Smooth muscle cell (in vitro differentiated cells): ENCODE data around the gene MROH2A. TPM values are rescaled to one million over a fixed set of nuclear protein-coding genes. Genes with fewer than 3 reads are reported as not detected.

ENCODE experiments used
- DNase-seq: peaks from one replicate; lab custom pipeline; 2025; ENCODE audit not compliant: unreplicated experiment; lab: John Stamatoyannopoulos, UW
- H2AFZ ChIP-seq: fragments of 200-600 bp; sonication (generic); 2 replicates; pipeline ENCODE4 v1.6.0; 2016; ENCODE audit warnings: antibody characterized with exemption, low read depth, mild to moderate bottlenecking
- H3F3A ChIP-seq: fragments of 200-600 bp; sonication (generic); 2 replicates; pipeline ENCODE4 v1.6.0; 2017; ENCODE audit warnings: antibody characterized with exemption, low read depth
- H3K27ac ChIP-seq: fragments of 200-600 bp; sonication (generic); 2 replicates; pipeline ENCODE4 v1.5.1; 2016; ENCODE audit warnings: low read depth, mild to moderate bottlenecking
- H3K27me3 ChIP-seq: fragments of 200-600 bp; sonication (generic); 2 replicates; pipeline ENCODE4 v1.6.1; 2016; ENCODE audit warnings: low read depth, mild to moderate bottlenecking
- H3K36me3 ChIP-seq: fragments of 200-600 bp; sonication (generic); 2 replicates; pipeline ENCODE4 v1.5.1; 2016; ENCODE audit warnings: low read depth
- H3K4me1 ChIP-seq: fragments of 200-600 bp; sonication (generic); 2 replicates; pipeline ENCODE4 v1.5.1; 2016; ENCODE audit warnings: low read depth
- H3K4me2 ChIP-seq: fragments of 200-600 bp; sonication (generic); 2 replicates; pipeline ENCODE4 v1.6.0; 2016; ENCODE audit warnings: mild to moderate bottlenecking
- H3K4me3 ChIP-seq: fragments of 200-600 bp; sonication (generic); 2 replicates; pipeline ENCODE4 v1.5.1; 2016; ENCODE audit warnings: mild to moderate bottlenecking
- H3K79me2 ChIP-seq: fragments of 200-600 bp; sonication (generic); 2 replicates; pipeline ENCODE4 v1.6.0; 2016; ENCODE audit warnings: low read depth, mild to moderate bottlenecking
- H3K9ac ChIP-seq: fragments of 200-600 bp; sonication (generic); 2 replicates; pipeline ENCODE4 v1.6.0; 2016; ENCODE audit warnings: low read depth
- H3K9me3 ChIP-seq: fragments of 200-600 bp; sonication (generic); replicated peaks from 2 replicates; pipeline ENCODE4 v1.5.1; 2016; ENCODE audit warnings: low read depth
- H4K20me1 ChIP-seq: fragments of 200-600 bp; sonication (generic); 2 replicates; pipeline ENCODE4 v1.6.0; 2016; ENCODE audit warnings: low read depth
- WGBS: methylation state at CpG from one replicate; pipeline ENCODE4 v1.1.7; 2016; ENCODE audit warnings: low lambda C conversion rate; 5-methylcytosine and 5-hydroxymethylcytosine counted together
- polyA plus RNA-seq: library from polyadenylated mRNA; unstranded; fragments of >200 nt; fragmentation: Nextera tagmentation; extraction: Ambion mirVana; gene quantifications from 2 replicates; pipeline ENCODE4 v1.2.1, GENCODE V29; 2016
- total RNA-seq: library from RNA; depleted of rRNA; stranded (reverse); fragments of >200 nt; gene quantifications from 2 replicates; pipeline ENCODE4 v1.2.3, GENCODE V29; 2014
- TF ChIP-seq, protein P1 (sequence below): fragments of 200-600 bp; sonication (generic); IDR thresholded peaks from 2 replicates; pipeline ENCODE4 v1.5.1; 2017; ENCODE audit warnings: borderline replicate concordance, mild to moderate bottlenecking, antibody characterized with exemption; ENCODE audit not compliant: insufficient read depth, poor library complexity, severe bottlenecking

MROH2A gene
- total and polyA plus RNA-seq, 2 experiments from 2014 or later, result not detected

DNA sequence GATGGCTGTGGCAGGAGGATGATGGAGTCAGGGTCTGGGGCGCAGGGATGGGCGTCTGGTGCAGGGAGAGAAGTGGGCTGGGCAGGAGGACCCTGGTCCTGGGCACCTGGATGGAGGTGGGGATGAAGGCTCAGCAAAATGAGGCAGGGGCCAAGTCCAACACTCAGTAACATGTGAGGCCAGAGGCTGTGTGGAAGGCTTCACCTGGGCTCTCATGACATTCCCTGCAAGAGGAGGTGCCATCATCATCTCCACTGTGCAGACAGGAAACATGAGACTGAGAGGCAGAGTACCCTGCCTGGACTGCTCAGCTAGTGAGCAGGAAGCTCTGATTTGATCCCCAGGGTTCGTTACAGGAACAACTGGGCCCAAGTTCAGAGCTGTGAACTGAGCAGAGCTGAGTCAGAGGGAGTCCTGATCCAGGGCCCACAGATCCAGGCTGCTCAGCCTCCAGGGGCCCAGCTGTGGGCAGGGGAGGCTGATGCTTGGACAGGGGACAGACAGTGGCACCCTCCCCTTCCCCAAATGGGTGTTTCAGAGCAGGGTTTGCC lies 39.3 kb downstream of the MROH2A start:
- no peaks in the 10 kb centered on the region for H4K20me1 ChIP-seq
- WGBS, result 68% methylated on average over 3 of the region's 3 CpGs
- no peaks in the 10 kb centered on the region for H3K36me3 ChIP-seq
- H3K79me2 ChIP-seq, result no peaks in the 10 kb centered on the region
- H3K27me3 ChIP-seq, result no peaks in the 10 kb centered on the region
- no peaks in the 10 kb centered on the region for H3F3A ChIP-seq
- H3K9ac ChIP-seq, result no peak overlapping the region
- DNase-seq, result no peak
- TF ChIP-seq, protein P1, sequence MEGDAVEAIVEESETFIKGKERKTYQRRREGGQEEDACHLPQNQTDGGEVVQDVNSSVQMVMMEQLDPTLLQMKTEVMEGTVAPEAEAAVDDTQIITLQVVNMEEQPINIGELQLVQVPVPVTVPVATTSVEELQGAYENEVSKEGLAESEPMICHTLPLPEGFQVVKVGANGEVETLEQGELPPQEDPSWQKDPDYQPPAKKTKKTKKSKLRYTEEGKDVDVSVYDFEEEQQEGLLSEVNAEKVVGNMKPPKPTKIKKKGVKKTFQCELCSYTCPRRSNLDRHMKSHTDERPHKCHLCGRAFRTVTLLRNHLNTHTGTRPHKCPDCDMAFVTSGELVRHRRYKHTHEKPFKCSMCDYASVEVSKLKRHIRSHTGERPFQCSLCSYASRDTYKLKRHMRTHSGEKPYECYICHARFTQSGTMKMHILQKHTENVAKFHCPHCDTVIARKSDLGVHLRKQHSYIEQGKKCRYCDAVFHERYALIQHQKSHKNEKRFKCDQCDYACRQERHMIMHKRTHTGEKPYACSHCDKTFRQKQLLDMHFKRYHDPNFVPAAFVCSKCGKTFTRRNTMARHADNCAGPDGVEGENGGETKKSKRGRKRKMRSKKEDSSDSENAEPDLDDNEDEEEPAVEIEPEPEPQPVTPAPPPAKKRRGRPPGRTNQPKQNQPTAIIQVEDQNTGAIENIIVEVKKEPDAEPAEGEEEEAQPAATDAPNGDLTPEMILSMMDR, result no peak
- H3K9me3 ChIP-seq, result no peaks in the 10 kb centered on the region
- H3K4me2 ChIP-seq, result no peak overlapping the region
- no peak overlapping the region for H3K4me3 ChIP-seq
- no peaks in the 10 kb centered on the region for H3K4me1 ChIP-seq
- H2AFZ ChIP-seq, result no peak overlapping the region
- no peak overlapping the region for H3K27ac ChIP-seq

DNA sequence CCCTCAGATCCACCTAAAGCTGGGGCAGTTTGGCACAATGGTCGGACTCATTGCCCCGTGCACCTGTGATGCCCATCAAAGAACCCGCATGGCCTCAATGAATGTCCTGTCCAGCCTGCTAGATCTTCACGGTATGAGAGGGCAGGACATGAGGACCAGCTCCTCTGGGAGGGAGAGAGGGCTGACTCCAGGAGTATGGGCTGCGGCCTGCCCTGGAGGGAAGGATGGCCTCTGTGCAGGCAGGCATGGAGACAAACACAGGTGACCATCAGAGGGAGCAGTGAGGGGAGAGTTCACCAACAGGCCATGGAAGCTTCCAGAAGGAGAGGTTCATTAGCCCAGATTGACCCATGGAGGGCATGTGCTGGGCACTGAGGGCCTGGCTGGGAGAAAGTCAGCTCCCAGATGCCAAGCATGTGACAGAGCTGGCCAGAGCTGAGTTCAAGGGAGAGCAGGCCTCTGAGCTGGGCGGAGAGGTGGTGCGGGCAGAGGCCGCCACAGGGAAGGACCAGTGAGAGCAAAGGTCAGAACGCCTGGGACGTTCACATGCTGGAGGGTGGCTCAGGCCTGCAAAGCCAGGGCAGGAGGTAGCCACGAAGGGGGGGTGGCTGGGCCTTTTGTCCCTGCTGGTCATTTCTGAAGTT lies 40.0 kb downstream of the MROH2A start:
- Histone ChIP-seq H2AFZ (no peak overlapping the region), H4K20me1 (no peaks in the 10 kb centered on the region), H3K4me2 (no peak overlapping the region), H3K4me3 (no peak overlapping the region), H3F3A (no peaks in the 10 kb centered on the region), H3K79me2 (no peaks in the 10 kb centered on the region), H3K27ac (no peak overlapping the region), H3K36me3 (no peaks in the 10 kb centered on the region), H3K9me3 (no peaks in the 10 kb centered on the region), H3K9ac (no peak overlapping the region), H3K27me3 (no peaks in the 10 kb centered on the region), H3K4me1 (no peaks in the 10 kb centered on the region)
- TF ChIP-seq, protein P1, result no peak
- no peak for DNase-seq
- WGBS, result 97% methylated on average over 11 of the region's 11 CpGs

DNA sequence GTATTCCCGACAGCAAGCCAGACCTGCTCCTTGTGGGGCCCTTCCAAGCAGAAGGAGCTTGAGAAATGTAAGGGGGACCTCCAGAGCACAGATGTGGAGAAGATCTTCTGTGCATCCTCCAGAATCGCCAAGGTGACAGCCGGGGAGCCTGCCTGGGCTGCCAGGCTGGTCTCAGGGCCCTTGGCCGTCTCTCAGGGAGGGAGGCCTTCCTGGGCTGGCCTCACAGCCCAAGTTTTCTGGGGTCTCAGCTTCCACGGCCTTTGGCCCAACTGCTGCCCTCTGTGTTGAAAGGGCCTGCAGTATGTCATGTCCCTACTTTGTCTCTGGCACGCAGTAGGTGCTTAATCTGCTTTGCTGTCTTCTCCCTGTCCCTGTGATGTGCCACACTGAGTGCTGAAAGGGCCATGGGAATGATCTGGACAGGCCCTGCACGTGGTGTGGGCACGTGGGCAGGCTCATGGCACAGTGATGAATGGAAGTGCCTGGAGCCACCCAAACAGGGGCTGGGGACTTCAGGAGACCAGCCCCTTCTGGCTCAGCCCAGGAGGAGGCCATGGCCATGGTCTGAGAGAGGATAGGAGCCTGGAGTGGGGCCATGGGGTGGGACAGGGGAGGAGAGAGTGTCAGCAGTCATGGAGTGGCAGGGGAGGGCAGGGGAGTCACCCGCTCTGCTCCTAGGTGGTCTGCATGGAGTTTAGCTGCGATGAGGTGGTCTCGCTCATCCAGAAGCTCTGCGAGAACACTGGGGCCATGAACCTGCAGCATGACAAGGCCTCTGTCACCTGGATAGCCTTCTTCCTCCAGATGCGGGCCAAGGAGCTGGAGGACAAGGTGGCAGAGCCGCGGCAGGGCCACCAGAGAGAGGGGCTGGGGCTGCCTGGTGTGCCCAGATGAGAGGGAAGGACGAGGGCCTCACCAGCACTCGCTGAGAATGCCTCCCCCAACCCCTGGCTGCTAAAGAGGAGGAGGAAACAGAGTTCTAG lies 40.8 kb downstream of the MROH2A start:
- no peaks in the 10 kb centered on the region for H3F3A ChIP-seq
- no peak overlapping the region for H3K4me3 ChIP-seq
- 85% methylated on average over 17 of the region's 17 CpGs for WGBS
- no peaks in the 10 kb centered on the region for H3K27me3 ChIP-seq
- H3K4me1 ChIP-seq, result no peaks in the 10 kb centered on the region
- no peaks in the 10 kb centered on the region for H3K79me2 ChIP-seq
- H4K20me1 ChIP-seq, result no peaks in the 10 kb centered on the region
- H3K36me3 ChIP-seq, result no peaks in the 10 kb centered on the region
- no peak overlapping the region for H3K27ac ChIP-seq
- H2AFZ ChIP-seq, result no peak overlapping the region
- H3K4me2 ChIP-seq, result no peak overlapping the region
- H3K9ac ChIP-seq, result no peak overlapping the region
- H3K9me3 ChIP-seq, result no peaks in the 10 kb centered on the region
- DNase-seq, result no peak
- TF ChIP-seq, protein P1, result no peak
